NCI-H187 treated with DMSO at 0.1 percent for 48 hours (cell line): ENCODE results near the gene DHX29.

ENCODE experiments used
- DNase-seq: peaks from one replicate; lab custom pipeline; 2025; lab: John Stamatoyannopoulos, UW

Gene DHX29

GRCh38 chr5:55316837-55317236 is 9.3 kb upstream of the DHX29 start:
- no peak for DNase-seq

GRCh38 chr5:55316289-55316688 is 8.8 kb upstream of the DHX29 start:
- DNase-seq = no peak

GRCh38 chr5:55313870-55314617 is 6.5 kb upstream of the DHX29 start:
- no peak for DNase-seq

- no peak for DNase-seq
Observed at GRCh38 chr5:55308254-55308836, 851 bp upstream of the DHX29 start.

- no peak for DNase-seq
Observed at GRCh38 chr5:55306641-55307382, 682 bp downstream of the DHX29 start.

GRCh38 chr5:55305345-55305744 is 2.1 kb downstream of the DHX29 start:
- DNase-seq = no peak

- DNase-seq = no peak
Observed at GRCh38 chr5:55304584-55304983, 2.9 kb downstream of the DHX29 start.

GRCh38 chr5:55303238-55303690 is 4.2 kb downstream of the DHX29 start:
- DNase-seq = no peak

GRCh38 chr5:55300890-55301289 is 6.6 kb downstream of the DHX29 start:
- DNase-seq = no peak

- no peak for DNase-seq
Observed at GRCh38 chr5:55294935-55295334, 12.6 kb downstream of the DHX29 start.

- no peak for DNase-seq
Observed at GRCh38 chr5:55290991-55291390, 16.5 kb downstream of the DHX29 start.

- DNase-seq = no peak
Observed at GRCh38 chr5:55289808-55290207, 17.7 kb downstream of the DHX29 start.

- DNase-seq = no peak
Observed at GRCh38 chr5:55286411-55286933, 21.0 kb downstream of the DHX29 start.

- no peak for DNase-seq
Observed at GRCh38 chr5:55278778-55279177, 28.7 kb downstream of the DHX29 start.

- DNase-seq = no peak
Observed at GRCh38 chr5:55276771-55277170, 30.7 kb downstream of the DHX29 start.

- DNase-seq = no peak
Observed at GRCh38 chr5:55258339-55258738, 49.2 kb downstream of the DHX29 start.

- no peak for DNase-seq
Observed at GRCh38 chr5:55254802-55255201, 52.7 kb downstream of the DHX29 start.

- no peak for DNase-seq
Observed at GRCh38 chr5:55250064-55250463, 57.4 kb downstream of the DHX29 start.

- DNase-seq = no peak
Observed at GRCh38 chr5:55241746-55242145, 65.7 kb downstream of the DHX29 start.

- no peak for DNase-seq
Observed at GRCh38 chr5:55236800-55237199, 70.7 kb downstream of the DHX29 start.

- DNase-seq = no peak
Observed at GRCh38 chr5:55234121-55234700, 73.3 kb downstream of the DHX29 start.
